ENCODE data around the gene HHAT. TPM values are rescaled to one million over a fixed set of nuclear protein-coding genes. Genes with fewer than 3 reads are reported as not detected.

The HHAT gene
- total RNA-seq, 1 donor from 2014 or later: 4.0 TPM

- no peak for ATAC-seq
Observed at GRCh38 chr1:210608767-210609166, 280.1 kb downstream of the HHAT start.

GRCh38 chr1:210616356-210616755 lies 287.7 kb downstream of the HHAT start:
- no peak for ATAC-seq

- ATAC-seq: no peak
Observed at GRCh38 chr1:210617293-210617692, 288.6 kb downstream of the HHAT start.

- no peak for ATAC-seq
Observed at GRCh38 chr1:210618369-210618768, 289.7 kb downstream of the HHAT start.

- ATAC-seq: no peak
Observed at GRCh38 chr1:210620867-210621488, 292.3 kb downstream of the HHAT start.

- ATAC-seq: no peak
Observed at GRCh38 chr1:210621712-210622111, 293.0 kb downstream of the HHAT start.

- no peak for ATAC-seq
Observed at GRCh38 chr1:210624722-210625121, 296.0 kb downstream of the HHAT start.

- ATAC-seq: no peak
Observed at GRCh38 chr1:210625715-210626114, 297.0 kb downstream of the HHAT start.

- ATAC-seq: no peak
Observed at GRCh38 chr1:210626341-210626740, 297.6 kb downstream of the HHAT start.

GRCh38 chr1:210627755-210628154 lies 299.1 kb downstream of the HHAT start:
- ATAC-seq: no peak

- no peak for ATAC-seq
Observed at GRCh38 chr1:210629276-210629675, 300.6 kb downstream of the HHAT start.

GRCh38 chr1:210631399-210631798 lies 302.7 kb downstream of the HHAT start:
- no peak for ATAC-seq

- no peak for ATAC-seq
Observed at GRCh38 chr1:210633140-210633539, 304.4 kb downstream of the HHAT start.

GRCh38 chr1:210633636-210634035 lies 304.9 kb downstream of the HHAT start:
- ATAC-seq: no peak

GRCh38 chr1:210635108-210635507 lies 306.4 kb downstream of the HHAT start:
- ATAC-seq: no peak

GRCh38 chr1:210641582-210641981 lies 312.9 kb downstream of the HHAT start:
- no peak for ATAC-seq

GRCh38 chr1:210645582-210646257 lies 317.0 kb downstream of the HHAT start:
- ATAC-seq: no peak

GRCh38 chr1:210646258-210646616 lies 317.5 kb downstream of the HHAT start:
- ATAC-seq: no peak

GRCh38 chr1:210647406-210648333 lies 319.0 kb downstream of the HHAT start:
- ATAC-seq: no peak

GRCh38 chr1:210648588-210649269 lies 320.0 kb downstream of the HHAT start:
- ATAC-seq: no peak

- ATAC-seq: no peak
Observed at GRCh38 chr1:210650403-210650802, 321.7 kb downstream of the HHAT start.

- ATAC-seq: no peak
Observed at GRCh38 chr1:210652329-210652954, 323.7 kb downstream of the HHAT start.

Measured in esophagus mucosa (tissue), 1 donor.